CD1c-positive myeloid dendritic cell (primary cell): ENCODE data around the gene WNT9A.

Experiments
- DNase-seq: peaks from one replicate; pipeline ENCODE4 v3.0.0-alpha.2; 2016; ENCODE audit errors: extremely low spot score

Gene WNT9A

GRCh38 chr1:227941509-227942020 lies 6.2 kb downstream of the WNT9A start:
- no peak for DNase-seq

GRCh38 chr1:227940791-227941241 lies 6.9 kb downstream of the WNT9A start:
- DNase-seq = no peak

GRCh38 chr1:227939791-227940771 lies 7.7 kb downstream of the WNT9A start:
- no peak for DNase-seq

GRCh38 chr1:227938911-227939790 lies 8.6 kb downstream of the WNT9A start:
- DNase-seq = no peak

- no peak for DNase-seq
Measured at GRCh38 chr1:227938276-227938675, 9.5 kb downstream of the WNT9A start.

- no peak for DNase-seq
Measured at GRCh38 chr1:227937838-227938145, 9.9 kb downstream of the WNT9A start.

- DNase-seq = no peak
Measured at GRCh38 chr1:227937031-227937837, 10.5 kb downstream of the WNT9A start.

- no peak for DNase-seq
Measured at GRCh38 chr1:227935826-227936225, 11.9 kb downstream of the WNT9A start.

- DNase-seq = peak; percentile 47
Measured at GRCh38 chr1:227934476-227935313, 13.0 kb downstream of the WNT9A start.

GRCh38 chr1:227929751-227930472 lies 17.8 kb downstream of the WNT9A start:
- no peak for DNase-seq

- no peak for DNase-seq
Measured at GRCh38 chr1:227928811-227929375, 18.8 kb downstream of the WNT9A start.

GRCh38 chr1:227927971-227928741 lies 19.6 kb downstream of the WNT9A start:
- DNase-seq = no peak

- no peak for DNase-seq
Measured at GRCh38 chr1:227926896-227927885, 20.5 kb downstream of the WNT9A start.

- DNase-seq = no peak
Measured at GRCh38 chr1:227926216-227926791, 21.4 kb downstream of the WNT9A start.

GRCh38 chr1:227925582-227926198 lies 22.0 kb downstream of the WNT9A start:
- DNase-seq = no peak

GRCh38 chr1:227924833-227925574 lies 22.7 kb downstream of the WNT9A start:
- no peak for DNase-seq
